Measurements from ENCODE around the gene TMEM240.

TMEM240 gene

DNA sequence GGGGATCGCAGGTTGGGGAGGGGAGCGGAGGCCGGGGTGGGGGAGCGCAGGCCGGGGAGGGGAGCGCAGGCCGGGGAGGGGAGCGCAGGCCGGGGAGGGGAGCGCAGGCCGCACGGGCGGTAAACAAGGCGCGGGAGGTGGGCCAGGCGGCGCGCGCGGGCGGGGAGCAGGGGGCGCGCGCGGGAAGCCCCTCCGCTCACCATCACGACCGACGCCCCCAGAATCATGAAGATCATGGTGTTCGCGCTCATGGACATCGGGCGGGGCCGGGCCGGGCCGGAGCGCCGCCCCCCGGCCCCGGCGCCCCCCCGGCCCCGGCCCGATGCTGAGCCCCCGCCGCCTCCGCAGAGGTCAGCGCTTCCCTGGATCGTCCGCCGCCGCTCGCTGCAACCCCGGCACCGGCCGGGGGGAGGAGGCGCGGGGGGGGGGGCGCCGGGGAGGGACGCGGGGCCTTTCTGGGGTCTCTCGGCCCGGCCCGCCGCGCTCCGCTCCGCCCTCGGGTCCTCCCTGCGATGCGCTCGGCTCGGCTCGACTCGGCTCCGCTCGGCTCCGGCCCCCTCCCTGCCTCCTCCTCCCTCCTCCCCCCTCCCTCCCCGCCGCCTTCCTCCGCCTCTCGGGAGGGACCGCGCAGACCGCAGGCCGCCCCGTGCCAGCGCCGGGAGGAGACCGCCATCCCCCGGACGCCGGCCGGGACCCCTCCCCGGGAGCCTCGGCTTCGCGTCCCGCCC is at the start of gene TMEM240:
TMEM240 (minus strand) TSS at position 535 of the 728 bp plus-strand sequence; CDS start at position 257, 278 bp downstream.
- DNase-seq, result no peak
- Mint-ChIP-seq H3K27ac (peak within 1 kb of the TSS; percentile 71), H3K4me1 (peaks cover 3 to 8% of the 10 kb centered on the region in 2 donors)

DNA sequence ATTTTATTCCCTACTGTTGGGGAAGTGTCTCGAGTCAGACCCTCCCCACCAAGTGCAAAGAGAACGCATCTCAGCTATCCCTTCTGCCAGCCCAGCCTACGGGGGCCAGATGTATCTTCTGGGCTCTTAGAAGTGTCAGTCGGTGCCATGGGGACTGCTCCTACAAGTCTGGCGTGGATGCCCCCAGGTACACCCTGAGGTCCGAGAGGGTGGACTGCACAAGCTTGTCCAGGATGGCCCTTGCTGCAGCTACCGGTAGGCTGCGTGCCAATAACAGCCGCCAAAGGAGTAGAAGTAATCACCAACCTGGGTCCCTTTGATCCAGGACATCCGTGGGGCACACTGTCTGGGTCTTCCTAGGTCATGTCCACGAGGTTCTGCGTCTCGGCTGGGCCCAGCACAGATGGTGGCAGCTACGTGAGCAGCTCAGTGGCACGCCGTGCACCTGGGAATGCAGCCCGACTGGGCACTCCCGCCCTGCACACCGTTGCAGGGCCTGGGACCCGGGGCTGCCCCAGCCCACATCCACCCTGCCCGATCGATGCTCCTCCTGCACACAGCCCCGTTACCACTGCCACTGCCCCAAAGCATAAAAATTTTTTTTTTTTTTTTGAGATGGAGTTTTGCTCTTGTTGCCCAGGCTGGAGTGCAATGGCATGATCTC is 43.1 kb upstream of the TMEM240 start:
- H3K27ac Mint-ChIP-seq, result no peak overlapping the region
- H3K4me1 Mint-ChIP-seq, result no peaks in the 10 kb centered on the region
- peaks cover 10 to 20% of the 10 kb centered on the region in 2 donors for H3K27me3 Mint-ChIP-seq
- no peak overlapping the region for H3K4me3 Mint-ChIP-seq
- DNase-seq, result no peak
- no peaks in the 10 kb centered on the region for H3K36me3 Mint-ChIP-seq
- no peak for ATAC-seq (replicated peaks)
- H3K9me3 Mint-ChIP-seq, result no peaks in the 10 kb centered on the region

More for the DNA sequence above, at the start of gene TMEM240:
- Mint-ChIP-seq H3K4me3 (peak within 1 kb of the TSS; percentile 76 to 78), H3K27me3 (peaks cover 5 to 12% of the 10 kb centered on the region in 2 donors), H3K9me3 (no peaks in the 10 kb centered on the region), H3K36me3 (peaks cover 30 to 34% of the 10 kb centered on the region in 2 donors)
- ATAC-seq (replicated peaks), result peak; percentile 68 to 70

DNA sequence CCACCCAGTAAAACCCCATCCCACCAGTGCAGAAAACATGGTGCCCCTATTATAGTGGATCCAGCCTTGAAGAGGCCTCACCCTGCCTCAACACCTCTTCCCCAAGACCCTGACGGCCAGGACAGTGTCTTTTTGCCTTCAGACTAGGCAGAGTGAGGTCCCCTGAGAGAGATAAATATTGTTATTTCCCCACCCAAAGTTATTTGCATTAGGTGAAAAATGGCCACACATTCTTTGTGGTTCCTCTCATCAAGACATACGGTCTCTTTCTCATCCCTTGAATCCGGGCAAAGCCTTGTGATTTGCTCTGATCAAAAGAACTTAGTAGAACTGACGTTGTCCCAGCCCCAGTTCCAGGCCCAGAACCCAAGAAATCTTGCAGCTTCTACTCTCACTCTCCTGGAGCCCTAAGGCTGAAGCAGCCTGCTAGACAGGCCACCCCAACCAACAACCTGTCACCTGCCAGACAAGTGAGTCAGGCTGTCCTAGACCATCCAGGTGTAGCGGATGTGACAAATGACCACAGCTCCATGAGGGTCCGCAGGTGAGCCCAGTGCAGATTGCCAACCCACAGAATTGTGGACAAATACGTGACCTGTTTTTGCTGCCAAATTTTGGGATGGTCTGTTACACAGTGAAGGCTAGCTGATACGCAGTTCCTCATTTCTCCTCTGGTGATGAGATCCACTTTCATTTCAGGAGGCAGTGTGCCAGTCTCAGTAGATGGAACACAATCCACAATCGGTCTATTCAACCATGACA is 42.3 kb upstream of the TMEM240 start:
- ATAC-seq (replicated peaks) (peak in 1 of 2 donors; percentile 27), DNase-seq (no peak)
- no peaks in the 10 kb centered on the region for H3K9me3 Mint-ChIP-seq
- H3K4me1 Mint-ChIP-seq, result no peaks in the 10 kb centered on the region
- no peaks in the 10 kb centered on the region for H3K36me3 Mint-ChIP-seq
- no peak overlapping the region for H3K4me3 Mint-ChIP-seq
- peaks cover 9 to 18% of the 10 kb centered on the region in 2 donors for H3K27me3 Mint-ChIP-seq
- no peak overlapping the region for H3K27ac Mint-ChIP-seq

DNA sequence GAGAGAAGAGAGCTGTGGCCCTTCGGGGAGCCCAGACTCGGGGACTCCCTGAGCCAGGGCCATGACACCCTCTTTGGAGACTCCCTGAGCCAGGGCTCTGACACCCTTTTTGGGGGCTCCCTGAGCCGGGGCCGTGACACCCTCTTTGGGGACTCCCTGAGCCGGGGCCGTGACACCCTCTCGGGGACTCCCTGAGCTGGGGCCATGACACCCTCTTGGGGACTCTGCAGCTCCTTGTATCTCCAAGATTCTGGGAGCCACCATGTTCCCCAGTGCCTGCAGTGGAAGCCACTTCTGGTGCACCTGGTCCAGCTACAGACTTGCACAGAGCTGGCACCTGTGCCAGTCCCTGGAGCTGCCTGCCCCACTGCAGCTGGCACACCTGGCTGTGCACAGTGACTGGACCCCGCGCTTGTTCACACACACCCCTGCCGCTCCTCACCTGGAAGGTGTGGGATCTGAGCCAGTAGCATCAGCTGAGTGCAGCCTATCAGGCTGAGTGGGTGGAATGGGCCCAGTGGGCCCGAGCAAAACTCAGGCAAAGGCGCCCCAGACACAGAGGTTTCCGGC is 38.0 kb upstream of the TMEM240 start:
- peaks cover 5 to 18% of the 10 kb centered on the region in 2 donors for H3K27me3 Mint-ChIP-seq

DNA sequence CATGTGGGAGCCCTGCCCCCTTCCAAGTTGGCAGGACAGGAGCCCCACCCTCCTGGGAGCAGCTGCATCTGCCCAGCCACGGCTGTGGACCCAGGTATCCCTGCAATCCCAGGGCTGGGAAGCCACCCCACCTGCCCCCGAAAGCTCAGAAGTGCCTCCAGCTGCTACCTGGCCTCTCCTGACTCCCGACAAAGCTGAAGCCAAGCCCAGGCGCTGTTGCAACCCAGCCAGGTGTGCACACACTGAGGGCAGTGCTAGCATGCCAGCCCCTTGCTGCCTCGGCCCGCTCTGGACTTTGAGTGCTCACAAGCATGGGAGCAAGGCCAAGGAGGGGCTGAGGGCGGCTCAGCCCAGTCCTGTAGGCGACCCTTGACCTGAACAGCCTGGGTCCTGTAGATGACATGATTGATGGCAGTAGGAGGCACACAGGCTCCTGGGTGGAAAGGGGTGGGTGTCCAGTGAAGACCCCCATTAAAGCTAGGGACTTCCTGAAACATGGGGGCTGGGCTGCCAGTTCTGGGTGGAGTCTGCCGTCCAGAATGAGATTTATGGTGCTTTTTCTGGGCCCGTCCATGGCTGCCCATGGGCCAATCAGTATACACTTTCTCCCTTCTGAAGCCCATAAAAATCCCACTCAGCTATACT is 37.1 kb upstream of the TMEM240 start:
- DNase-seq, result no peak
- peaks cover 2 to 13% of the 10 kb centered on the region in 2 donors for H3K27me3 Mint-ChIP-seq
- H3K4me3 Mint-ChIP-seq, result no peak overlapping the region
- ATAC-seq (replicated peaks), result no peak
- H3K27ac Mint-ChIP-seq, result peak overlapping the region; percentile 51
- H3K9me3 Mint-ChIP-seq, result no peaks in the 10 kb centered on the region
- H3K36me3 Mint-ChIP-seq, result peaks cover 5 to 7% of the 10 kb centered on the region in 2 donors
- peaks cover 9 to 24% of the 10 kb centered on the region in 2 donors for H3K4me1 Mint-ChIP-seq

More for the DNA sequence above, 38.0 kb upstream of the TMEM240 start:
- Mint-ChIP-seq H3K36me3 (peaks cover 4 to 5% of the 10 kb centered on the region in 2 donors), H3K9me3 (no peaks in the 10 kb centered on the region), H3K4me3 (no peak overlapping the region), H3K4me1 (peaks cover 7 to 16% of the 10 kb centered on the region in 2 donors), H3K27ac (peak overlapping the region; percentile 51)
- ATAC-seq (replicated peaks) (no peak), DNase-seq (no peak)

DNA sequence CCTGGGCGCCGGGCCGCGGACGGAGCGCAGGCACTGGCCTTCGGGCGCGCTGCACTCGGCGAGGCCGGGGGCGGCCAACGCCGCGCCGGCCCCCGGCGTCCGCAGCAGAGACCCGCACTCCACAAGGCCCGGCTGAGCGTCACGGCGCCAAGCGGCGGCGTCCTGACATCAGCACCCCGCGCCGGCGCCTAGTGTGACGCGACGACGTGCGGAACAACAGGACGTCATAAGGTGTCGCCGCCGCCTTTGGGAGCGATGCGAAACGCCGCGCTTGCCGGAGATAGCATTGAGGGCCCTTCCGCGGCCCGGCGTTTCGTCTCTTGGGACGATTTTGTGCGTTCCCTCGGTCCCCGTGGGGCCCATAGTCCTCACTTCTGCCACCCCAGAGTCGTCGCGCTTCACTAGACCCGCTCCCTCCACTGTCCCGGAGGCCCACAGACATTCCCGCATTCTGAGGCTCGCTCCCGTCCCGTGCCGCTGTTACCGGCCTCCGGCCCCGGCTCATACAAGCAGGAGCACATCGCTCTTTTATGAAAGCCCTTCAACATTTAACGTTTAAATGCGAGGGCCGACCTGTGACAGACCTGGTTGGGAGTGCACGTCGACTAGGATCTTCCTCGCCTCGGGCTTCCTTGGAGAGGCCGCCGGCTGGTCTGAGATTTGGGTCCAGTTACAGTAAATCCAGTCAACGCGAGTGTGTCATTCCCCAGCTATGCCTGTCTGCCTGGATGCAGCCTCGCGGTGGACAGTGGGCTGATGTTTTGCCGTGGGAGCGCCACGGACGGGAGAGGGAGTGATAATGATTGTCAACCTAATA is 34.5 kb upstream of the TMEM240 start, which contains the start of gene SSU72:
SSU72 (minus strand) TSS at position 143 of the 817 bp plus-strand sequence. CDS start 306 bp downstream, outside the sequence.
- Mint-ChIP-seq H3K9me3 (no peaks in the 10 kb centered on the region), H3K4me3 (peak within 1 kb of the TSS; percentile 94 to 99), H3K4me1 (peaks cover 11 to 38% of the 10 kb centered on the region in 2 donors), H3K27ac (peak within 1 kb of the TSS; percentile 100), H3K36me3 (peaks cover 15 to 18% of the 10 kb centered on the region in 2 donors), H3K27me3 (no peaks in the 10 kb centered on the region)
- peak; percentile 91 to 95 for ATAC-seq (replicated peaks)
- DNase-seq, result peak; percentile 85

DNA sequence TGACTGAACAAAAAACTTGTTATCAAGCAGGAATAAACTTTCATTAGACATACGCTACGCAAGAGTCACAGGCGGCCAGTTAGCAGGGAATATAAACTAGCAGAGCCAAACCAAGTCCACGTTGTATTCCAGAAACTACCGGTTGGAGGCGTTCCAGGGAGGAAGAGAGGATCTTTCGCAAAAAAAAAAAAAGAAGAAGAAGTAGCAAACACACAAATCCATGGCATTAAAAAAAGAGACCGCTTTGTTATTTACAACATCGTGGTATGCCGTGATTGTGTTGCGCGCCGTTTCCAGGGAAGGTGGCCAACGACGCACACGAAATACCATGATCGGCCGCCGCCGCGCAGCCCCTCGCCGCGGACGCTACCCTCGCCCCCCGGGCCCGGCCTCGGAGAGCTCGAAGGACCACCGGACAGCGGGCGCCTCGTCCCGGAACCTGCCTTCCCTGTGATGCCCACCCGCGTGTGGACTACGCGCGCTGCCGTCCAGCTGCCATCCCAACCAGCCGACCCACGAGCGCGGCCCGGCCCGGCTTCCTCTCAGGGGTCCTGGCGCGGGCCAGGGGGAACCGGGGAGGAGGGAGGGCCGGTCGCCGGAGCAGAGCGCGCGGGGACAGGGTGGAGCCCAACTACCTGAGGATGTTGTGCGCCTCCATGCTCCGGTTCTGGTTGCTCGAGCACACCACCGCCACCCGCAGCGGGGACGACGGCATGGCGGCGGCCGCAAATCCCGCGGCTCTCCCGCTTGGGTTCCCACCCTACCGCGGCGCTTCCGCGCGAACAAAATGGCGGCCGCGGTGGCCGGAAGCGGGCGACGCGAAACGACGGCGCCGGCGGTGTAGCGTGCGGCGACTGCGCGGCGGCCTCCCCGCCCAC is 33.7 kb upstream of the TMEM240 start:
- ATAC-seq (replicated peaks) (peak; percentile 83), DNase-seq (no peak)
- peaks cover 18 to 19% of the 10 kb centered on the region in 2 donors for H3K36me3 Mint-ChIP-seq
- peaks cover 13 to 44% of the 10 kb centered on the region in 2 donors for H3K4me1 Mint-ChIP-seq
- H3K9me3 Mint-ChIP-seq, result no peaks in the 10 kb centered on the region
- H3K27ac Mint-ChIP-seq, result peak overlapping the region; percentile 100
- H3K4me3 Mint-ChIP-seq, result peak overlapping the region; percentile 94 to 99
- no peaks in the 10 kb centered on the region for H3K27me3 Mint-ChIP-seq

DNA sequence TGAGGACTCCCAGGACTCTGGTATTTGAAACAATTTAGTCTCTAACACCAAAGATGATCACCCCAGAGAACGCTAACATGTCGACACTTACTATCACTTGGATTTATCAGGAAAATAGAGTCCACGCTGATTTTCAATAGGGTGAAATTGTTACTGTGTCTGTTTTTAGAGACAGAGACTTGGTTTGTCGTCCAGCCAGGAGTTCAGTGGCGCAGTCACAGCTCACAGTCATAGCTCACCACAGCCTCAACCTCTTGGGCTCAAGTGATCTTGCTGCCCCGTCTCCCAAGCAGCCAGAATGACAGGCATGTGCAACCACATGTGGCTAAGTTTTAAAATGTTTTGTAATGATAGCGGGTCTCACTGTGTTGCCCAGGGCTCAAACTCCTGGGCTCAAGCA is 28.9 kb upstream of the TMEM240 start:
- Mint-ChIP-seq H3K27me3 (no peaks in the 10 kb centered on the region), H3K36me3 (peaks cover 33 to 39% of the 10 kb centered on the region in 2 donors), H3K4me3 (no peak overlapping the region), H3K27ac (no peak overlapping the region), H3K9me3 (no peaks in the 10 kb centered on the region), H3K4me1 (peaks cover 22 to 49% of the 10 kb centered on the region in 2 donors)
- ATAC-seq (replicated peaks) (no peak), DNase-seq (no peak)

DNA sequence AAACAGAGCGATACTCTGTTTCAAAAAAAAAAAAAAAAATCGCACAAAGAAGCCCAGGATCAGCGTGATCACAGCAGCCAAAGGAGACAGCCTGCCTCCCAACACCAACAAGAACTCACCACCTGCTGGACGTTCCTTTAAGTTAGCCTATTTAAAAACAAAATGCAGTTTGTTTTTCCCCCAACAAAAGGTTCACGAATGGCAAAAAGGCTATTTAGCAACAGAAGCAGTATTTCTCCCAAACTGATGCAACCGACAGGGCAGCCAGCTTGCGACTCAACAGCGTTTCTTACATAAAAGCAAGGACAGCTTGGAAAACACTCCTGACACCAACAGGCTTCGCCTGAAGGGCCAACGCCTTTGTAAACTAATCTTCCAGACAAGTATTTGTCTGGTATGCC is 27.5 kb upstream of the TMEM240 start:
- DNase-seq (no peak), ATAC-seq (replicated peaks) (no peak)
- peaks cover 19 to 46% of the 10 kb centered on the region in 2 donors for H3K4me1 Mint-ChIP-seq
- no peak overlapping the region for H3K4me3 Mint-ChIP-seq
- H3K27ac Mint-ChIP-seq, result no peak overlapping the region
- H3K36me3 Mint-ChIP-seq, result peaks cover 37 to 41% of the 10 kb centered on the region in 2 donors
- H3K9me3 Mint-ChIP-seq, result no peaks in the 10 kb centered on the region
- H3K27me3 Mint-ChIP-seq, result no peaks in the 10 kb centered on the region

DNA sequence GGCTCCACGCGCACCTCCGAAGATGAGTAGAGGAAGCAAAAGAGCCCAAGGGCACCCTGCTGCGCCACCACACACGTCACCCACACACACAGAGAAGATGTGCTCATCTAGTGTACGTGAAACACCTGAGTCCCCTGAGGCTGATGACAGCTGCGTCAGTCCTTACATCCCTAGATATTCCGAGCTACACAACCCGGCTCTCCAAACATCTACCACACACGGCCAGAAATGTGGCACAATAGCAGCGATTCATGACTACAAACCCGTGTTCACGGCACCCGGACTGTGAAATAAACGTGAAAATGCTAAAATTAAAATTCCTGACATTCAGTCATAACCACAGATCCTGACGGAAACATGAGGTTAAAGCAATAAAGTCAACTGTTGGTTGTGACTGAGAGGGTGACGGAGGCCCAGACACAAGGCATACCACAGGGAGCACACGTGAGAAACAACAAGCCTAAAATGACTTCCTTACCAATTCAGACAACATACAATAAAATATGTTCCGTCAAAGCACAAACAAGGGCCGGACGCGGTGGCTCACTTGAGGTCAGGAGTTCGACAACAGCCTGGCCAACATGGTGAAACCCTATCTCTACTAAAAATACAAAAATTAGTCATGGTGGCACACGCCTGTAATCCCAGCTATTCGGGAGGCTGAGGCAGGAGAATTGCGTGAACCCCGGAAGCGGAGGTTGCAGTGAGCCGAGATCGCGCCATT is 26.9 kb upstream of the TMEM240 start:
- no peaks in the 10 kb centered on the region for H3K27me3 Mint-ChIP-seq
- peaks cover 38 to 45% of the 10 kb centered on the region in 2 donors for H3K36me3 Mint-ChIP-seq
- H3K27ac Mint-ChIP-seq, result no peak overlapping the region
- DNase-seq (no peak), ATAC-seq (replicated peaks) (no peak)
- H3K4me1 Mint-ChIP-seq, result peaks cover 19 to 44% of the 10 kb centered on the region in 2 donors
- no peak overlapping the region for H3K4me3 Mint-ChIP-seq
- no peaks in the 10 kb centered on the region for H3K9me3 Mint-ChIP-seq

DNA sequence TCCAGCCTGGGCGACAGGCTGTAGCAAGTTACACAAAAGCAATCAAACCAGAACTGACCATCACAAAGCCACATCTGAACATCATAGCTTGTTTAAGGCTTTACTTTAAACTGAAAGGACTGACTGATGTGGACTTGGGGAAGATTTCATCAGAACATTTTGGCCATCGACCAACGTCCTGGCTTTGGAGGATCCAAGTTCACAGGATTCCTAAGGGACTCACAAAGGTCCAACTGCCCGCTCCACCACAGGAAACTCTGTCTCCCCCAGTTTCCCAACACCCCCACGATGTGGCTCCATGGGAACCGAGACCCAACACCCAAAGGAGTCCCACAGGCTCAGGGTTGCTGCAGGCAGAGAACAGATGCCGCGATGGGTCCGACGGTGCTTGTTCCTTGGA is 24.9 kb upstream of the TMEM240 start:
- H3K27ac Mint-ChIP-seq, result no peak overlapping the region
- no peak overlapping the region for H3K4me3 Mint-ChIP-seq
- peaks cover 43 to 53% of the 10 kb centered on the region in 2 donors for H3K36me3 Mint-ChIP-seq
- H3K27me3 Mint-ChIP-seq, result no peaks in the 10 kb centered on the region
- H3K4me1 Mint-ChIP-seq, result peaks cover 20 to 40% of the 10 kb centered on the region in 2 donors
- H3K9me3 Mint-ChIP-seq, result no peaks in the 10 kb centered on the region
- ATAC-seq (replicated peaks) (no peak), DNase-seq (no peak)

DNA sequence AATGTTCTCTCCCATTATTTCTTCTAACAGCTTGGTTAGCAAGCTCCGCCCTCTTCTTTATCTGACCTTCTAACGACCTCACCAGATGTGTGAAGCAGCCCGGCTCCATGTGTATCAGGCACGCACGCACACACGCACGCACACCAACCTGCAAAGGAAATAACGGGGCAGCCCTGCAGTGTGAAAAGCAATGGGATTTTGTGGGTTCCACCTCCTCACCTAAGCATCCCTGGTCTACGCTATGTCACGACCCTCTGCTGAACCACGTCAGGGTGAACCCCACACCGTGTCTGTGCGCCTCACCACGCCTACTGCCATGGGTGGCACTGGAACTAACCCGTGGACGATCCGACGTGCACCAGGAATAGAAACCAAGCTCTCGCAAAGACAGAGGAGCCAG is 23.8 kb upstream of the TMEM240 start:
- Mint-ChIP-seq H3K27me3 (no peaks in the 10 kb centered on the region), H3K9me3 (no peaks in the 10 kb centered on the region), H3K27ac (peak overlapping the region; percentile 14), H3K36me3 (peaks cover 37 to 47% of the 10 kb centered on the region in 2 donors), H3K4me3 (no peak overlapping the region), H3K4me1 (peaks cover 16 to 30% of the 10 kb centered on the region in 2 donors)
- ATAC-seq (replicated peaks) (no peak), DNase-seq (no peak)
